ENCODE measurements around the gene KRTAP9-4. TPM values are rescaled to one million over a fixed set of nuclear protein-coding genes. Genes with fewer than 3 reads are reported as not detected.

KRTAP9-4 gene
- total and polyA plus RNA-seq, 2 experiments from 2014 or later: not detected

DNA sequence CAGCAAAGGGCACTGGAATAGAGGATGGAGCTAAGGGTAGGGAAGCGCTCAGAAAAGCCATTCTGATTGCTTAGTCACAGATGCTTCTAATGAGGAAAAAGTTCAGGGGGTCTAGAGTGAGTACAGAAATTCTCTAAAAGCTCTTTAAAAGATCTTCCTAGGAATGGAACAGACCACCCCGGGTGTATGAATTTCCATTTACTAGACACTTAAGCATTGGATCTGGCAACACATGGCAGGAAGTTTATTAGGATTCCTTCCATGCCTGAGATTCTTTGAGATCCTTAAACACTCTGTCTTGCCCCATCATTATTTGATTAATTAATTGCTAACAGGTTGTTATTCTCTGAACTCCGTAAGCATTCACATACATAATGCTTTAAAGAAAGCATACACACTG is 34.6 kb downstream of the KRTAP9-4 start:
- H3K27me3 ChIP-seq: no peaks in the 10 kb centered on the region
- no peak for DNase-seq (ENCODE audit: low read depth in 1 of 2, low spot score in 1 of 2)
- H3K4me1 ChIP-seq (ENCODE audit: low read depth): no peaks in the 10 kb centered on the region
- H3K9me3 ChIP-seq (ENCODE audit: low read depth): no peaks in the 10 kb centered on the region
- no peaks in the 10 kb centered on the region for H3K36me3 ChIP-seq
- no peak overlapping the region for H3K27ac ChIP-seq
- H3K4me3 ChIP-seq: no peak overlapping the region
- TF ChIP-seq, protein P1, sequence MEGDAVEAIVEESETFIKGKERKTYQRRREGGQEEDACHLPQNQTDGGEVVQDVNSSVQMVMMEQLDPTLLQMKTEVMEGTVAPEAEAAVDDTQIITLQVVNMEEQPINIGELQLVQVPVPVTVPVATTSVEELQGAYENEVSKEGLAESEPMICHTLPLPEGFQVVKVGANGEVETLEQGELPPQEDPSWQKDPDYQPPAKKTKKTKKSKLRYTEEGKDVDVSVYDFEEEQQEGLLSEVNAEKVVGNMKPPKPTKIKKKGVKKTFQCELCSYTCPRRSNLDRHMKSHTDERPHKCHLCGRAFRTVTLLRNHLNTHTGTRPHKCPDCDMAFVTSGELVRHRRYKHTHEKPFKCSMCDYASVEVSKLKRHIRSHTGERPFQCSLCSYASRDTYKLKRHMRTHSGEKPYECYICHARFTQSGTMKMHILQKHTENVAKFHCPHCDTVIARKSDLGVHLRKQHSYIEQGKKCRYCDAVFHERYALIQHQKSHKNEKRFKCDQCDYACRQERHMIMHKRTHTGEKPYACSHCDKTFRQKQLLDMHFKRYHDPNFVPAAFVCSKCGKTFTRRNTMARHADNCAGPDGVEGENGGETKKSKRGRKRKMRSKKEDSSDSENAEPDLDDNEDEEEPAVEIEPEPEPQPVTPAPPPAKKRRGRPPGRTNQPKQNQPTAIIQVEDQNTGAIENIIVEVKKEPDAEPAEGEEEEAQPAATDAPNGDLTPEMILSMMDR (IDR thresholded peaks at IDR 0.05; ENCODE audit: low read depth, low read length): no peak

DNA sequence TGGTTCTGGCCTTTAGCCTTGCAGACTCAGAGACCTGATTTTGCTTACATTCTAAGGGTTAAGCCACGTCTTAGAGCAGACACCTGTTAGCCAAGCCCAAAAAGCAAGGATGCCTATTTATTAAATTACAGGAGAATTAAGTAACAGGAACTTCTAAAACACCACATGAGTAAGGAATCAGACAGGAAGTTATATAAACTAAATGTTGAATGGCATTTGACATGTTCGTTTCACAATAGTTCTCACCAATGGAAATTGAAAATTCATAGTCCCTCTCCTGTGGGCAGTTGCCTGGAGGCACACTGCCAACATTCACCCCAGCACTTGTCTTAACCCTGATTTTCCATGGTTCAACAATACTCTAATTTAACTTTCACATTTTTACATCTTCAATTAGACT is 35.1 kb downstream of the KRTAP9-4 start:
- Histone ChIP-seq H3K27me3 (no peaks in the 10 kb centered on the region), H3K27ac (no peak overlapping the region), H3K36me3 (no peaks in the 10 kb centered on the region), H3K4me3 (no peak overlapping the region), H3K9me3 (ENCODE audit: low read depth) (no peaks in the 10 kb centered on the region), H3K4me1 (ENCODE audit: low read depth) (no peaks in the 10 kb centered on the region)
- no peak for DNase-seq (ENCODE audit: low read depth in 1 of 2, low spot score in 1 of 2)
- TF ChIP-seq, protein P1 (IDR thresholded peaks at IDR 0.05; ENCODE audit: low read depth, low read length): no peak

DNA sequence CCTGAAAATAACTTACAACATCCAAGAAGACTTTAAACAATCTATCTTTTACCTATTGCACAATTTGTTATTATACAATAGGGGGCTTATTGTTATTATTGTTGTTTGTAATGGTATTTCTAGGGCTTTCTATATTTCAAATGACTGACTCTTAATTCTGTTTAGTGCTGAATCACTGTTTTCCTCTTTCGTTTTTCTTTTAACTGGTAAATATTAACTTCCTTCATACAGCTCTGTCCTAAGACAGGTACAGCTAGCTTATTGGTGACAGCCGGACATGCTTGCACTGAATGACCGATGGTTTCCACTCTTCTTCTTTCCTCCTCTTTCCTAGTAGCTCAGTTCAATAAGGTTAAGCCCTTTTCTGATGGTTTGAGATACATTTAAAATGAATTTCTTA is 37.6 kb downstream of the KRTAP9-4 start:
- H3K27ac ChIP-seq: no peak overlapping the region
- TF ChIP-seq, protein P1 (IDR thresholded peaks at IDR 0.05; ENCODE audit: low read depth, low read length): no peak
- DNase-seq (ENCODE audit: low read depth in 1 of 2, low spot score in 1 of 2): no peak
- H3K4me1 ChIP-seq (ENCODE audit: low read depth): no peaks in the 10 kb centered on the region
- no peaks in the 10 kb centered on the region for H3K27me3 ChIP-seq
- no peaks in the 10 kb centered on the region for H3K36me3 ChIP-seq
- H3K4me3 ChIP-seq: no peak overlapping the region
- no peaks in the 10 kb centered on the region for H3K9me3 ChIP-seq (ENCODE audit: low read depth)

DNA sequence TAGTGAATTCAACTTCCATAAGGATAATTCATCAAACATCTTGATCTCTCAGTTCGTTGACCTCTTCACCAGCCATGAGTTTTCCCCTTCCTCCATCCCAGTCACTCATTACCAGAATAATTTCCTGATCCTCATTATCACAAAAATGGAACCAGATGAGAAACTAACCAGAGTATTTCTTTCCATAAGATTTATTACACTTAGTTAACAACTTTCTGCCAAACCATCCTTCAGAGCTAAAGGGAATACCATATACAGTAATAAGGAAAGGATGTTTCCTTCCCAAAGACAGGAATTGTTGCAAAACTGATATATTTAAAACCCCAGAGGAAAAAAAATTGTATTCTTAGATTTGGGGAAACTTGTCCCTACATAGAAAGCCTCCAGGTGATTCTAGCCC is 44.5 kb downstream of the KRTAP9-4 start:
- DNase-seq (ENCODE audit: low read depth in 1 of 2, low spot score in 1 of 2): no peak
- Histone ChIP-seq H3K36me3 (no peaks in the 10 kb centered on the region), H3K27me3 (no peaks in the 10 kb centered on the region), H3K9me3 (ENCODE audit: low read depth) (no peaks in the 10 kb centered on the region), H3K4me3 (no peak overlapping the region), H3K27ac (no peak overlapping the region), H3K4me1 (ENCODE audit: low read depth) (no peaks in the 10 kb centered on the region)
- TF ChIP-seq, protein P1 (IDR thresholded peaks at IDR 0.05; ENCODE audit: low read depth, low read length): no peak

DNA sequence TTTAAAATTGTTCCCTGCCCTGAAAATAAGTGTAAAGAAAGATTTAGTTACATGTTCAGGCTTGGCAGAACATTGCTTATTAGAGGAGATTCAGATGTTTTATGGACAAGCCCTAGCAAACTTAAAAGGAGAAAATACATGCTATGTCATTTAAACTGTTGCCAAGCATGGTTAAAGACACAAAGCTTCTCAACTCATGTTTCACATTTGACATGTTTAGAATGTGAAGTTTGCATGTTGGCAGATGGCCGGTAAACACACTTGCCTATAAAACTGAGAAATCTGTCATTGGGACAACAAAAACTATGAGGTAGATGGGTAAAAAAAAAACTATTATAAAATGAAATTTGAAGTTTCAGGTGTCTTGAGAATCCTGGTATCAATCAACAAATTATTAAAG is 47.4 kb downstream of the KRTAP9-4 start:
- no peak for DNase-seq (ENCODE audit: low read depth in 1 of 2, low spot score in 1 of 2)
- TF ChIP-seq, protein P1 (IDR thresholded peaks at IDR 0.05; ENCODE audit: low read depth, low read length): no peak
- Histone ChIP-seq H3K4me3 (no peak overlapping the region), H3K27me3 (no peaks in the 10 kb centered on the region), H3K9me3 (ENCODE audit: low read depth) (no peaks in the 10 kb centered on the region), H3K36me3 (no peaks in the 10 kb centered on the region), H3K27ac (no peak overlapping the region), H3K4me1 (ENCODE audit: low read depth) (no peaks in the 10 kb centered on the region)

All from cardiac muscle cell (in vitro differentiated cells and primary cell).